ENCODE data around the gene KLK12.

KLK12 gene

DNA sequence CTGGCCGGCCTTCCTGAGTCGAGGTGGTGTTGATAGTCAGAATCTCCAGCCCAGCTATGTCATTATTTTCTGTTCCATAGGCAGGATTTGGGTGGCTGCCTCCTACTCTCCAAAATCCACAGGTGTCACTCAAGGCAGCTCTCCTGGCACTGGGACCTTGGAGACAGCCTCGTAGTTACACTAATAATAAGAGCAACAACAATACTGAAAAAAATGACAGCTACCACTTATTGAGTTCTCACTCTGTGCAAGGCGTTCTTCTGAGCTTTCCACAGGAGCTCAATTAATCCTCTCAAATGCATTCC, 12.2 kb upstream of the KLK12 start:
- DNase-seq (ENCODE audit: low read depth in 2 of 2), result no peak

DNA sequence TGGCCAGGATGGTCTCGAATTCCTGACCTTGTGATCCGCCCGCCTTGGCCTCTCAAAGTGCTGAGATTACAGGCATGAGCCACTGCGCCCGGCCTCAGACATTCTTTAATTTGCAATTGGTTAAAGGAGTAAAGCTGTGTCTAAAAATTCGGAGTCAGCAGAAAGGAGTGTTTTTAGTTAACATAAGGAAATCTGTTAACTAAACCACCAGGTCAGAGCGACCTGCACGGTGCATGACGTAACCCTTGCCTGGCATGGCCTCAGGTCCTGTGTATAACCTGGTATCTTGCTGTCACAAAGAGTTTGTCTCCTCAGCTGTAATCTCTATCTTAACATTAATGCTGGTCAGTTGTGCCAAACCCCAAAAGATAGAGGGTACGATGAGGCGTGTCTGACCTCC, 9.5 kb upstream of the KLK12 start:
- no peak for DNase-seq (ENCODE audit: low read depth in 2 of 2)

DNA sequence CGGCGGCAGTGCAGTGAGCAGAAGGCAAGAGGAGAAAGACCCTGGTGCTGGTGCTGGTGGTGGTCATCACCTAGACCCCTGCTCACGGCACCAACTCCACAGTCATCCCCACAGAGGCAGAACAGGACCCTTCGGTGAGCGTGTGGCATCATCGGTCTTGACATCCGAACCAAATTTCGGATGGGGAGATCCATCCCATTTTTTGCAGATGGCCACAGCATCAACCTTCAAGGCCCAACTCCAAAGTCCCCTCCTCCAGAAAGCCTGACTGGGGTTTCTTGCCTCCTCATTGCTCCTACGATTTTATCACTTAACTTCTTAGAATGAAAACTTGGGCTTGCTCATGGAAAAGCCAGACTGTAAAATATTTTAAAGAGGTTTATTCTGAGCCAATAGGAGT, 8.7 kb upstream of the KLK12 start:
- DNase-seq (ENCODE audit: low read depth in 2 of 2), result no peak

GRCh38 chr19:51040151-51040550, 5.3 kb upstream of the KLK12 start:
- no peak for DNase-seq (ENCODE audit: low read depth in 2 of 2)

DNA sequence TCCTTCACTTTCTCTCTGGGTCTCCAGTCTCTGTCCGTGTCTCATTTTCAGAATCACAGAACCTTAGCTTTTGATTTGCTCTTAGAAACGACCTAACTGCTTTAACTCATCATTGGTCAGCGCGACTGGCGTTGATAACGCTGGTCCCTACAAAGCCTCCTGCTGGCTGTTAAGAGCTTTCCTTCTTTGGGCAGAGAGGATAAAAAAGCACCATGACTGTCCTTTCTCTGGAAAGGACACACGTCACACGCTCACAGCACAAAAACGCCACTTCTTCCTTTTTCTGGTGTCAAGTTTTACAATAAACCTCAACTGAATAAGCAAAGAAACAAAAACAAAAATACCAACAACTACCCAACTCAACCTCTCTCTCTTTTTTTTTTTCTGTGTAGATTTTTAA, 1.7 kb upstream of the KLK12 start:
- DNase-seq (ENCODE audit: low read depth in 2 of 2), result no peak

DNA sequence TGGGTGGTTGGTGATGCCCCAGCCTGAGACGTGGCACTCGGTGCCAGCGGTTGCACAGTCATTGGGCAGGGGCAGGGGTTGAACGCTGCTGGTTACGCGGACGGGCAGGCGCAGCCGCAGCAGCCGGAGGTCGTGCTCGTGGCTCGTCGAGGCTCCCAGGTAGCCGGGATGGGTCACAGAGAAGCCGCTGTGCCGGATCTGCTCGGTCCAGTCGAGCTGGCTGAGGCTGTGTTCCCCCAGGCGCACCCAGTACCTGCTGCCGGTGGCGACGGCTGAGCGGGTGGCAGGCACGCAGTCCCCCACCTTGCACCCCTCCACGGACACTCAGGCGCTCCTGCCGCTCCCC, 2.9 kb downstream of the KLK12 start:
- DNase-seq (ENCODE audit: low read depth in 2 of 2), result no peak

DNA sequence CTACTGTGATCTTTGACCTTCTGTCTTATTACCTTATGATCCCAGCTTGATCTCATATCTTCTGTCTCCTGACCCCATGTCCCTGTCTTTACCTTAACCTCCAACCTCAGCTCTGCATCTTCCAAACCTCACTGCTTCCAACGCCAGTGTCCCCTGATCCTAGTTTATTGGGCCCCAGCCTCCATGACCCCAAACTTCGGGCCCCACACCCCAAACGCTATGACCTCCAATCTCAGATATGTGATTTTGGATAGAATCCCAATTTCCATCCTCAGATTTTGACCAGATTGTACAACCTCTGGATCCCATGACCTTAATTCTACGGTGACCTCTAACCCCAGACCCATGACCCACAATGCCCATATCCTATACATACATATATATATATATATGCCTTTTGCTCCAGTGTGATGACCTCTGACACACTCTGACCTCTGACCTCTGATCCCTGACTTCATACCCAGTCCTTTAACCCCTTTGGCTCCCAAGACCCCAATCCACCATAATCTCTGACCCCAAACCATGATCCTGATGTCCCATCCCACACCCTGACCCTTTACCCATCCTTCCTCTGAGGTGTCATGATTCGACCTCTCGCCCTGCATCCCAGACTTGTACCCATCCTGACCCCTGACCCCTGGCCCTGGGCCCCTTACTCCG, 3.5 kb downstream of the KLK12 start:
- no peak for DNase-seq (ENCODE audit: low read depth in 2 of 2)

- DNase-seq (ENCODE audit: low read depth in 2 of 2), result no peak
These were observed 4.2 kb downstream of the KLK12 start for GRCh38 chr19:51030631-51031030.

DNA sequence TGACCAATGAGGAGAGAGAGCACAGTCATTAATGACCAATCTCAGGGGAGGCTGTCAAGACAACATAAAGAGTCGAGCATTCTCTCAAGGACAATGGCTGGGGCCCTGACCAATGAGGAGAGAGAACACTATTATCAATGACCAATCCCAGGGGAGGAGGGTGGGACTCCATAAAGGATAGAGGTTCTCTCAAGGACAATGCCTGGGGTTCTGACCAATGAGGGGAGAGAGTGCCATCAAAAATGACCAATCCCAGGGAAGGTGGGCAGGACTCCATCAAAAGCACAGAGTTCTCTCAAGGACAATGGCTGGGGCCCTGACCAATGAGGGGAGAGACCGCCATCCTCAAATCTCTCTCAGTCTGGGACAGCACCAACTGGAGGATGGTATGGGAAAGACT, 5.1 kb downstream of the KLK12 start:
- DNase-seq (ENCODE audit: low read depth in 2 of 2), result no peak

DNA sequence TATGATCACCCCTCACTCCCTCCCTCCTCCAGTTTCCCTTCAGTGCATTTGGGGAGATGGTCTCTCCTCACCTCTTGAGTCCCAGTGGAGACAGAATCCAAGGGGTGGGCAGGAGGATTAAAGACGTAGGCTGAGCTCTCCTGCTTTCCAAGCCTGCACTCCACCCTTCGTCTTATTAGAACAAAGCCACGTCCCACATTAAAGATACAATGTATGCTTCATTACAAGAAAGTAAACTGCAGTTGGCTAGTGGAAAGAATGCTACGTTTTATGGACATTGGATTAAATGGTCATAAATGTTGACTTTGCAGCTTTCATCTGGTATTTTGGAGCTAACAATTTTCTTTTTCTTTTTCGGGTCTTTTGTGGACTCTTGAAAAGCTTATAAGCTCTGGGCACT, 6.9 kb downstream of the KLK12 start:
- DNase-seq (ENCODE audit: low read depth in 2 of 2), result no peak

- DNase-seq (ENCODE audit: low read depth in 2 of 2), result no peak
These were observed 7.5 kb downstream of the KLK12 start for GRCh38 chr19:51027126-51027806.

DNA sequence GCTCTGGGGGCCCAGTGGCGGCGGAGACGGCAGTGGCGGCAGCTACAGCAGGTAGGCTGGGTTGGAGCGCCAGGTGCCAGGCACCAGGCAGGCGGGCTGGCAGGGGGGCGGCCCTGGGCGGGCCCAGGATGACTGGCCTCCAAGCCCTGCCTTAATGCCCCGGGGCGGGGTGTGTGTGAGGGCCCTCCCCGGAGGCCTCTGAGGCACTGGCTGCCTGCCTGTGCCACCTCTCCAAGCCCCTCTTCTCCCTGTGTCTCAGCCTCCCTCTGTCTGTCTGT, 8.3 kb downstream of the KLK12 start, which contains the start of gene KLK11:
Gene KLK11, minus strand, starts transcription at position 63 of the 278 bp plus-strand sequence. CDS start 985 bp downstream, outside the sequence.
- DNase-seq (ENCODE audit: low read depth in 2 of 2), result no peak

DNA sequence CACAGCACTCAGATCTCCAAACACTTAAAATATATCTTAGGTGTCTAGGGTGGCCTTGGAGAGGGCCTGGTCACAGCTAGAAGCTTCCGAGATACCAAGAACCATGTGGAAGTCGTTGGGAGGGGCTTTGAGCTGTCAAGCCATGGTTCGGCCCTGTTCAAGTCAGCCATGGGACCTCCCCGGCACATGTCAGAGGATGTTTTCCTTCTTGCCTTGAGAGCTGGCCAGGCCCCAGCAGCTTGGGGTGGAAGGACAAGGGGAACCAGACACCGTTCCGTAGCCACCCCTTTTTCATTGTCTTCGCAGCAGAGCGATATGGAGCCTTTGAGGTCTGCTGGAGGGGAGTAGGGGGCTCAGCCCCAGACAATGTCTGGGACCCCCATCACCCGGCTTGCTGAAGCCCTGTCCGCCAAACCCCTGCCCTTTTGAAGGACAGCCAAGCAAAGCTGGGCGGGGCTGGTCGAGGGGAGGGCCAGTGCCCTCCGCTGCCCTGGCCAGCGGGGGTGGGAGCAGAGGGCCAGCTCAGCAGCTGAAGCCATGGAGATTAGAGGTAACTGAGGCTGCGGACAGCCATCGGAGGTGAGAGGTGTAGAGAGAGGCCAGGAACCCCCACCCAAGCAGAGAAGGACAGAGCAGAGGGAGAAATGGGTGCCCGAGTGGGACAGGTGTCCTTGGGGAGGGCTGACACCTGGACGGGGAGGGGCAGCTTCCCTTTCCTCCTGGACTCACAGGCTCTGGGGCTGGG, 8.8 kb downstream of the KLK12 start:
- no peak for DNase-seq (ENCODE audit: low read depth in 2 of 2)

- DNase-seq (ENCODE audit: low read depth in 2 of 2), result no peak
These were observed 9.4 kb downstream of the KLK12 start for GRCh38 chr19:51025401-51025800.

DNA sequence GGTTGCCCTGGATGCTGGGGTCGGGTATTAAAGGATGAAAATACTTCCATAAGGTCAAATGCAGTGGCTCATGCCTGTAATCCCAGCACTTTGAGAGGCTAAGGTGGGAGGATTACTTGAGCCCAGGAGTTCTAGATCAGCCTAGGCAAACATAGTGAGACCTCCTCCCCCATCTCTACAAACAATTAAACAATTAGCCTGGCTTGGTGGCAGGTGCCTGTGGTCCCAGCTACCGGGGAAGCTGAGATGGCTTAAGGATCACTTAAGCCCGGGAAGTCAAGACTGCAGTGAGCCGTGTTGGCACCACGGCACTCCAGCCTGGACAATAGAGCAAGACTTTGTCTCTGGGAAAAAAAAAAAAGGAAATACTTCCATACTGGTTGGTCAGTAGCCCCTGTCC, 9.9 kb downstream of the KLK12 start:
- no peak for DNase-seq (ENCODE audit: low read depth in 2 of 2)

DNA sequence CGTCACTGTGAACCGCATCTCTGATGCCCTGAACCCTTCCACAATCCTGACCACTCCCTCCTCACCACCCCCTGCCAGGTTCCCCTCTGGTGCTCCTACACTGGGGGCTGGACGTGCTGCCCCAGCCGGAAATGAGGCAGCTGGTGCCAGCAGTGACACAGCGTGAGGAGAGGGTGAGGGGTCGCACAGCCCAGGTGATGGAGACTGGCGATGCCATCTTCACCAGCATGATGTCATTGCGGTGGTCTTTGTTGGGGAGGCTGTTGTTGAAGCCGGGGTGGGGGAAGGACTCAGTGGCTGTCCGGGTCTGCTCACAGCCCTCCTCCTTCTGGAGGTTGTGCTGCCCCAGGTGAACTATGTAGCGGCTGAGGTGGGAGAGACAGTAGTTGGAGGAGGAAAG, 10.9 kb downstream of the KLK12 start:
- DNase-seq (ENCODE audit: low read depth in 2 of 2), result no peak

- DNase-seq (ENCODE audit: low read depth in 2 of 2), result no peak
These were observed 12.3 kb downstream of the KLK12 start for GRCh38 chr19:51022526-51022925.

DNA sequence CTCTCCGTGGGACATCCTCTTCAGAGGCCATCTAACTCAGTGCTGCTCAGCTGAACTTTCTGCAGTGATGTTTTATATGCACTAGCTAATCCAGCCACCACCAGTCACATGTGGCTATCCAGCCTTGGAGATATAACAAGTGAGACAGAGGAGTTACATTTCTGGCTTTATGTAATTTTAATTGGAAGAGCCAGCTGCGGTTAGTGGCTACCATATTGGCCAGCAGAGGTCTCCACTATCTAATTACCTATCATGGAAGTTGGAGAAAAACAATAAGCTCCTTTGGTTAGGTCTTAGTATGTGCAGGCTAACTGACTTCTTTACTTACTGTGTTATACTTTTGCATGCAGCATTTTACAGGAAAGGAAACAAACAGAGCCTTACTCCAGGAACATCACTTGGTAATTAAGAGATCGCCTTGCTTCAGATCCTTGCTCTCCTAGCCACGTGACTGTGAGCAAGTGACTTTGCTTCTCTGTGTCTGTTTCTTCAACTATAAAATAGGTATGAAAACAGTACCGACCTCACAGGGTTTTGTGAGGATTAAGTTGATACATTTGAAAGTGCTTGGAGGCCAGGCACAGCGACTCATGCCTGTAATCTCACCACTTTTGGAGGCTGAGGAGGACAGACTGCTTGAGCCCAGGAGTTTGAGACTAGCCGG, 13.7 kb downstream of the KLK12 start:
- no peak for DNase-seq (ENCODE audit: low read depth in 2 of 2)

DNA sequence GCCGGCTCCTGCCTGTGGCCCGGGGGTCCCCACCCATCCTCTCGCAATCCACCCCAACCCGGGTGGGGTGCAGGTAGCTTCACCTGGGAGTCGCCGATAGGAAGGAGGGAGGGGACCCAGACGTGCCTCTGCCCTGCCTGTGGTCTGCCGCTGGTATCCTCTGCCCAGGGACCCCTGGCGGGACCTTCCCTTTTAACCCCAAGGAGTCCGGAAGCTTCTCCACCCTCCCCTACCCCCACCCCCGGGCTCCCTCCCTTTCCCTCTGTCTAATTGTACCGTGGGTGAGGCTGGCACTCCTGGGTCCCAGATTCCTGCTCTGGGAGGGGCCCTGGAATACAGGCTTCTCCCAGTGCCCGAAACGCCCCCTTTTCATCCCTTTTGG, 15.3 kb downstream of the KLK12 start, which contains the start of gene KLK10:
Gene KLK10, minus strand, starts transcription at position 166 of the 382 bp plus-strand sequence. CDS start 579 bp downstream, outside the sequence.
- no peak for DNase-seq (ENCODE audit: low read depth in 2 of 2)

- DNase-seq (ENCODE audit: low read depth in 2 of 2), result no peak
These were observed 15.9 kb downstream of the KLK12 start for GRCh38 chr19:51018745-51019543.

GRCh38 chr19:51016798-51017683, 17.8 kb downstream of the KLK12 start:
- DNase-seq (ENCODE audit: low read depth in 2 of 2), result peak; percentile 7 to 61
